Activated naive CD4-positive, alpha-beta T cell treated with anti-CD3 and anti-CD28 coated beads, Interleukin-2, amount 50 U/mL, for 72 hours (primary cell): ENCODE results near the gene ACTR10. TPM values are rescaled to one million over a fixed set of nuclear protein-coding genes. Genes with fewer than 3 reads are reported as not detected.

Source experiments
- total RNA-seq, 2 donors: library from RNA; stranded (reverse); gene quantifications; one replicate each; pipeline ENCODE4 v1.2.3, GENCODE V29; 2022

The ACTR10 gene
- total RNA-seq, 2 donors from 2014 or later: 22.4 to 37.4 TPM

Other genes starting within 250 kb of the ACTR10 start
- under 1 TPM in 1 of 2 donors, not detected in 1; 0.14 TPM for gene ARMH4, start 47.9 kb upstream of the ACTR10 start, total RNA-seq
- gene PSMA3, start 44.7 kb downstream of the ACTR10 start, total RNA-seq: 100 to 1,000 TPM; 252 to 310 TPM
- 10 to 100 TPM; 27.3 to 30.4 TPM for gene ARID4A, start 98.4 kb downstream of the ACTR10 start, total RNA-seq
- gene TOMM20L, start 195.8 kb downstream of the ACTR10 start, total RNA-seq: not detected
- gene TIMM9, start 227.4 kb downstream of the ACTR10 start, total RNA-seq: 10 to 100 TPM; 27.8 to 65.0 TPM
- 10 to 100 TPM; 37.3 to 47.2 TPM for gene KIAA0586, start 227.6 kb downstream of the ACTR10 start, total RNA-seq